HG03064 (cell line): ENCODE measurements around the gene TBX6.

Source experiments
- ATAC-seq: cut with Tn5 transposase; IDR thresholded peaks from one replicate; pipeline ENCODE4 v1.9.1; 2021; ENCODE audit warnings: low read depth; ENCODE audit not compliant: unreplicated experiment

Gene TBX6

GRCh38 chr16:30088237-30088831, 3.4 kb downstream of the TBX6 start:
- ATAC-seq = no peak

GRCh38 chr16:30087181-30087898, 4.4 kb downstream of the TBX6 start:
- ATAC-seq = no peak

GRCh38 chr16:30086291-30087140, 5.2 kb downstream of the TBX6 start:
- ATAC-seq = no peak

GRCh38 chr16:30085820-30086219, 5.9 kb downstream of the TBX6 start:
- ATAC-seq = no peak

- ATAC-seq = no peak
These were observed 6.5 kb downstream of the TBX6 start for GRCh38 chr16:30085247-30085646.

GRCh38 chr16:30084816-30085159, 6.9 kb downstream of the TBX6 start:
- ATAC-seq = no peak

- ATAC-seq = no peak
These were observed 7.5 kb downstream of the TBX6 start for GRCh38 chr16:30084096-30084815.

- ATAC-seq = no peak
These were observed 8.3 kb downstream of the TBX6 start for GRCh38 chr16:30083216-30084055.

- no peak for ATAC-seq
These were observed 9.1 kb downstream of the TBX6 start for GRCh38 chr16:30082545-30083090.

GRCh38 chr16:30079480-30079879, 12.2 kb downstream of the TBX6 start:
- no peak for ATAC-seq

- ATAC-seq = no peak
These were observed 13.0 kb downstream of the TBX6 start for GRCh38 chr16:30078744-30079143.

GRCh38 chr16:30077656-30078055, 14.1 kb downstream of the TBX6 start:
- ATAC-seq = no peak

GRCh38 chr16:30076276-30076791, 15.4 kb downstream of the TBX6 start:
- no peak for ATAC-seq

- ATAC-seq = no peak
These were observed 16.0 kb downstream of the TBX6 start, which contains the start of gene PPP4C for GRCh38 chr16:30075503-30076275. TSS of gene PPP4C (plus strand) at chr16:30075994. CDS start at chr16:30076378, 384 bp downstream.

GRCh38 chr16:30070490-30070889, 21.2 kb downstream of the TBX6 start:
- ATAC-seq = no peak

- no peak for ATAC-seq
These were observed 21.9 kb downstream of the TBX6 start for GRCh38 chr16:30069611-30070462.

- ATAC-seq = no peak
These were observed 22.7 kb downstream of the TBX6 start for GRCh38 chr16:30068750-30069610.
